Stimulated activated CD8-positive, alpha-beta memory T cell treated with anti-CD3 and anti-CD28 coated beads, Interleukin-4, amount 100 ng/mL, for 1 hour (primary cell): Measurements from ENCODE around the gene SENP1.

Experiments
- DNase-seq, 2 donors: peaks; one replicate each; pipeline ENCODE4 v3.0.0-alpha.2; 2020; ENCODE audit warnings: low read depth in 2 of 2, low spot score in 1 of 2

Gene SENP1

GRCh38 chr12:48037267-48037915 is 68.5 kb downstream of the SENP1 start:
- no peak for DNase-seq

- no peak for DNase-seq
Measured at GRCh38 chr12:48036818-48037217, 69.1 kb downstream of the SENP1 start.

GRCh38 chr12:48034835-48035805 is 70.8 kb downstream of the SENP1 start:
- no peak for DNase-seq

- no peak for DNase-seq
Measured at GRCh38 chr12:48033451-48033850, 72.4 kb downstream of the SENP1 start.

GRCh38 chr12:48032597-48032996 is 73.3 kb downstream of the SENP1 start:
- DNase-seq, result no peak

GRCh38 chr12:48031135-48031960 is 74.5 kb downstream of the SENP1 start:
- no peak for DNase-seq

GRCh38 chr12:48030173-48030650 is 75.7 kb downstream of the SENP1 start:
- DNase-seq, result no peak

GRCh38 chr12:48029491-48030172 is 76.2 kb downstream of the SENP1 start:
- DNase-seq, result no peak

GRCh38 chr12:48028541-48029431 is 77.1 kb downstream of the SENP1 start:
- no peak for DNase-seq

GRCh38 chr12:48027183-48028002 is 78.5 kb downstream of the SENP1 start:
- DNase-seq, result no peak

- DNase-seq, result no peak
Measured at GRCh38 chr12:48026060-48026827, 79.6 kb downstream of the SENP1 start.

- no peak for DNase-seq
Measured at GRCh38 chr12:48025281-48025680, 80.6 kb downstream of the SENP1 start.

GRCh38 chr12:48024735-48025134 is 81.1 kb downstream of the SENP1 start:
- no peak for DNase-seq

- no peak for DNase-seq
Measured at GRCh38 chr12:48023386-48023785, 82.5 kb downstream of the SENP1 start.

- no peak for DNase-seq
Measured at GRCh38 chr12:48022676-48023385, 83.0 kb downstream of the SENP1 start.

GRCh38 chr12:48022180-48022521 is 83.7 kb downstream of the SENP1 start:
- no peak for DNase-seq

- no peak for DNase-seq
Measured at GRCh38 chr12:48021485-48022179, 84.2 kb downstream of the SENP1 start.
